Loucy (cell line): ENCODE results near the gene BCCIP.

Experiments used
- H2AFZ ChIP-seq: fragments of 200-600 bp; sonication (generic); 2 replicates; pipeline ENCODE4 v1.6.0; 2016; ENCODE audit warnings: antibody characterized with exemption, mild to moderate bottlenecking, low read length, moderate library complexity
- H3F3A ChIP-seq: fragments of 200-600 bp; 2 replicates; pipeline ENCODE4 v1.6.0; 2016; ENCODE audit warnings: antibody characterized with exemption, low read depth, mild to moderate bottlenecking
- H3K27me3 ChIP-seq: fragments of 200-600 bp; sonication (generic); 2 replicates; pipeline ENCODE4 v1.6.1; 2014; ENCODE audit warnings: low read length, mild to moderate bottlenecking; ENCODE audit not compliant: insufficient read depth, poor library complexity, severe bottlenecking
- H3K36me3 ChIP-seq: fragments of 200-600 bp; sonication (generic); 2 replicates; pipeline ENCODE4 v1.6.1; 2016; ENCODE audit warnings: low read length; ENCODE audit not compliant: insufficient read depth
- H3K4me1 ChIP-seq: fragments of 200-600 bp; sonication (generic); 2 replicates; pipeline ENCODE4 v1.5.1; 2014; ENCODE audit warnings: low read length, mild to moderate bottlenecking; ENCODE audit not compliant: insufficient read depth, poor library complexity, severe bottlenecking
- H3K4me2 ChIP-seq: fragments of 200-600 bp; sonication (generic); 2 replicates; pipeline ENCODE4 v1.6.0; 2014; ENCODE audit warnings: antibody characterized with exemption, low read length, low read depth, mild to moderate bottlenecking; ENCODE audit not compliant: poor library complexity, severe bottlenecking
- H3K4me3 ChIP-seq: fragments of 200-600 bp; sonication (generic); 2 replicates; pipeline ENCODE4 v1.5.1; 2014; ENCODE audit warnings: low read length, mild to moderate bottlenecking, mixed read lengths; ENCODE audit not compliant: poor library complexity, severe bottlenecking
- H3K79me2 ChIP-seq: fragments of 200-600 bp; sonication (generic); 2 replicates; pipeline ENCODE4 v1.6.1; 2014; ENCODE audit warnings: low read length; ENCODE audit not compliant: insufficient read depth
- H3K9ac ChIP-seq: fragments of 200-600 bp; sonication (generic); 2 replicates; pipeline ENCODE4 v1.6.0; 2014; ENCODE audit warnings: mild to moderate bottlenecking, low read depth, low read length, moderate library complexity; ENCODE audit not compliant: poor library complexity, severe bottlenecking
- H3K9me2 ChIP-seq: fragments of 200-600 bp; sonication (generic); replicated peaks from 2 replicates; pipeline ENCODE4 v1.6.1; 2016; ENCODE audit warnings: low read depth, low read length, mixed read lengths
- H3K9me3 ChIP-seq: fragments of 200-600 bp; sonication (generic); 2 replicates; pipeline ENCODE4 v1.6.1; 2014; ENCODE audit warnings: mild to moderate bottlenecking, antibody characterized with exemption, low read length, low read depth; ENCODE audit not compliant: insufficient read depth
- H4K20me1 ChIP-seq: fragments of 200-600 bp; sonication (generic); 2 replicates; pipeline ENCODE4 v1.6.0; 2014; ENCODE audit warnings: antibody characterized with exemption, low read length, mild to moderate bottlenecking; ENCODE audit not compliant: insufficient read depth, poor library complexity, severe bottlenecking
- CTCF ChIP-seq: fragments of 200-600 bp; sonication (generic); conservative IDR thresholded peaks from 2 replicates; pipeline ENCODE4 v1.5.1; 2014; ENCODE audit warnings: mild to moderate bottlenecking, antibody characterized with exemption, low read length
- EZH2phosphoT487 ChIP-seq: fragments of 200-600 bp; IDR thresholded peaks from 2 replicates; pipeline ENCODE4 v1.6.1; 2018; ENCODE audit warnings: antibody characterized with exemption, mild to moderate bottlenecking, moderate library complexity, borderline replicate concordance

Gene BCCIP

DNA sequence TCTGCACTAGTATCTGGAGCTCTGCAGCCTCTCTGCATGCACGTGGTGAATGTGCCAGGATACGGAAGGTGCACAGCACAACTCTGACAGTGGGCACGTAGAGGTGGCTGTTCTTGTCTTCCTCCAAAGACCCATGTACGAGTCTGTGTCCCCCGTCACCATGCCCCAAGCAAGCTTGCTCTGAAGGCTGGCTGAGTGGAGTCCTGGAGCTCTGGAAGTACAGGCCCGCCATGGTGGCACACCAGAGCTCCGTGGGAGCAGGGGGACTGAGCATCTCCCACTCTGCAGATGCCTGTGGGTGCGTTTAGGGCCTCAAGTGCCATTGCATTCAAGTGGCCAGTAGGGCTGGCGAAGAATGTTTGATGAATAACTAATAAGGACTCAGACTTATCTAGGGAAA lies 17.1 kb downstream of the BCCIP start:
- Histone ChIP-seq H3K27me3 (no peaks in the 10 kb centered on the region), H3K9me2 (no peaks in the 10 kb centered on the region), H3K36me3 (peaks cover 24% of the 10 kb centered on the region; the same call in 1 of the 2 replicates), H3K79me2 (no peaks in the 10 kb centered on the region), H3F3A (no peaks in the 10 kb centered on the region), H4K20me1 (no peaks in the 10 kb centered on the region), H3K4me3 (no peak overlapping the region), H3K9me3 (no peaks in the 10 kb centered on the region), H3K4me2 (no peak overlapping the region), H3K9ac (no peak overlapping the region), H2AFZ (no peak overlapping the region), H3K4me1 (no peaks in the 10 kb centered on the region)
- no peak for TF ChIP-seq EZH2phosphoT487
- TF ChIP-seq CTCF = no peak

- H3K27me3 ChIP-seq = no peaks in the 10 kb centered on the region
- no peaks in the 10 kb centered on the region for H3K79me2 ChIP-seq
- peaks cover 19% of the 10 kb centered on the region; the same call in 1 of the 2 replicates for H3K36me3 ChIP-seq
- H3K9ac ChIP-seq = no peak overlapping the region
- no peaks in the 10 kb centered on the region for H3K4me1 ChIP-seq
- no peak overlapping the region for H2AFZ ChIP-seq
- no peak overlapping the region for H3K4me2 ChIP-seq
- no peaks in the 10 kb centered on the region for H3F3A ChIP-seq
- no peaks in the 10 kb centered on the region for H4K20me1 ChIP-seq
- TF ChIP-seq EZH2phosphoT487 (no peak), CTCF (no peak)
- no peak overlapping the region for H3K4me3 ChIP-seq
- no peaks in the 10 kb centered on the region for H3K9me2 ChIP-seq
- no peaks in the 10 kb centered on the region for H3K9me3 ChIP-seq
Observed at GRCh38 chr10:125840955-125841354, 17.6 kb downstream of the BCCIP start.

- H3K4me3 ChIP-seq = no peak overlapping the region
- no peaks in the 10 kb centered on the region for H4K20me1 ChIP-seq
- H3K36me3 ChIP-seq = no peaks in the 10 kb centered on the region
- no peaks in the 10 kb centered on the region for H3F3A ChIP-seq
- no peak overlapping the region for H2AFZ ChIP-seq
- H3K79me2 ChIP-seq = no peaks in the 10 kb centered on the region
- H3K9me3 ChIP-seq = no peaks in the 10 kb centered on the region
- H3K4me1 ChIP-seq = no peaks in the 10 kb centered on the region
- H3K9me2 ChIP-seq = no peaks in the 10 kb centered on the region
- H3K9ac ChIP-seq = no peak overlapping the region
- no peaks in the 10 kb centered on the region for H3K27me3 ChIP-seq
- no peak overlapping the region for H3K4me2 ChIP-seq
- TF ChIP-seq EZH2phosphoT487 = no peak
Observed at GRCh38 chr10:125843603-125844329, 20.4 kb downstream of the BCCIP start.

DNA sequence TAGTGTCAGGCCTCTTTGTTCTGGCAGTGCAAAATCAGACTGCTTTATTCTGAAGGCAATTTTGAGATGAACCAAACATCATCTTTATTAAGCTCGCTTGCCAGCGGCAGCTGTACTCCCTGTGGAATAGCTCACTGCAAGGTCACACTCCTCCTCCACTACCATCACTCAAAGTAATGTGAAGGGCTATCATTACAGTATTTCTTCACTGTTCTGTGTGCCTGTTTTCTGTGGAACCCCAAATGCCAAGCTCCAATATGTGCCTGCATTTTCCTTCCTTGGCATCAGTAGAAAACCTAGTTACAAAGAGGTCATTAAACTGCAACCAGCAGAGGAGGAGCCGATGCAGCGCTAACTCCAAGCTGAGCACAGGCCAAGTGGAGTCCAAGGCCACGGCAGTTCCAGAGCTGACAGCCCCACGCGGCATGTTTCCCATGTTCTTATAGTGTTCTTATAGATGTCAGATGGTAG lies 21.4 kb downstream of the BCCIP start:
- TF ChIP-seq EZH2phosphoT487 (no peak), CTCF (no peak)
- no peak overlapping the region for H3K9ac ChIP-seq
- H3K79me2 ChIP-seq = no peaks in the 10 kb centered on the region
- H3K27me3 ChIP-seq = no peaks in the 10 kb centered on the region
- H3F3A ChIP-seq = no peaks in the 10 kb centered on the region
- H3K4me3 ChIP-seq = no peak overlapping the region
- H3K9me3 ChIP-seq = no peaks in the 10 kb centered on the region
- H3K4me1 ChIP-seq = no peaks in the 10 kb centered on the region
- H2AFZ ChIP-seq = no peak overlapping the region
- no peaks in the 10 kb centered on the region for H4K20me1 ChIP-seq
- no peaks in the 10 kb centered on the region for H3K9me2 ChIP-seq
- H3K36me3 ChIP-seq = no peaks in the 10 kb centered on the region
- H3K4me2 ChIP-seq = no peak overlapping the region
